ENCODE data around the gene TNFRSF1B.

The TNFRSF1B gene

GRCh38 chr1:12166834-12167492 lies at the start of gene TNFRSF1B:
Gene TNFRSF1B, plus strand, starts transcription at chr1:12166991. Its CDS starts 101 bp downstream, at chr1:12167092.
- in situ Hi-C loops (cut with HindIII; ENCODE audit: low sequenced_read_pairs): no loop called here
- H3K4me3 ChIP-seq (ENCODE audit: low read depth, low read length): peak within 1 kb of the TSS; percentile 55
- DNase-seq (ENCODE audit: low read depth): no peak
- TF ChIP-seq CTCF (IDR thresholded peaks at IDR 0.05; ENCODE audit: low read depth, low read length, missing control alignments): no peak

- TF ChIP-seq CTCF (IDR thresholded peaks at IDR 0.05; ENCODE audit: low read depth, low read length, missing control alignments): no peak
- H3K4me3 ChIP-seq (ENCODE audit: low read depth, low read length): no peak overlapping the region
- in situ Hi-C loops (cut with HindIII; ENCODE audit: low sequenced_read_pairs): no loop called here
- DNase-seq (ENCODE audit: low read depth): peak; percentile 19
Observed at GRCh38 chr1:12121212-12122003, 45.4 kb upstream of the TNFRSF1B start.

- in situ Hi-C loops (cut with HindIII; ENCODE audit: low sequenced_read_pairs): no loop called here
- no peak for TF ChIP-seq CTCF (IDR thresholded peaks at IDR 0.05; ENCODE audit: low read depth, low read length, missing control alignments)
- H3K4me3 ChIP-seq (ENCODE audit: low read depth, low read length): no peak overlapping the region
- no peak for DNase-seq (ENCODE audit: low read depth)
Observed at GRCh38 chr1:12123172-12123571, 43.6 kb upstream of the TNFRSF1B start.

- no peak overlapping the region for H3K4me3 ChIP-seq (ENCODE audit: low read depth, low read length)
- TF ChIP-seq CTCF (IDR thresholded peaks at IDR 0.05; ENCODE audit: low read depth, low read length, missing control alignments): peak; percentile 95
- in situ Hi-C loops (cut with HindIII; ENCODE audit: low sequenced_read_pairs): loop anchor here (5.0 kb wide), 1 partner anchor 72 kb away; no protein-coding TSS in a partner anchor
- DNase-seq (ENCODE audit: low read depth): peak; percentile 43
Observed at GRCh38 chr1:12124693-12125421, 41.9 kb upstream of the TNFRSF1B start.

GRCh38 chr1:12125422-12126355 lies 41.1 kb upstream of the TNFRSF1B start:
- DNase-seq (ENCODE audit: low read depth): no peak
- no peak for TF ChIP-seq CTCF (IDR thresholded peaks at IDR 0.05; ENCODE audit: low read depth, low read length, missing control alignments)
- in situ Hi-C loops (cut with HindIII; ENCODE audit: low sequenced_read_pairs): loop anchor here (5.0 kb wide), 1 partner anchor 72 kb away; no protein-coding TSS in a partner anchor
- no peak overlapping the region for H3K4me3 ChIP-seq (ENCODE audit: low read depth, low read length)

Data from astrocyte of the cerebellum (primary cell).